Midbrain (tissue), 1 donor: ENCODE results near the gene ADCY1.

Source experiments
- DNase-seq: peaks from one replicate; lab custom pipeline; 2025; lab: John Stamatoyannopoulos, UW

Gene ADCY1

DNA sequence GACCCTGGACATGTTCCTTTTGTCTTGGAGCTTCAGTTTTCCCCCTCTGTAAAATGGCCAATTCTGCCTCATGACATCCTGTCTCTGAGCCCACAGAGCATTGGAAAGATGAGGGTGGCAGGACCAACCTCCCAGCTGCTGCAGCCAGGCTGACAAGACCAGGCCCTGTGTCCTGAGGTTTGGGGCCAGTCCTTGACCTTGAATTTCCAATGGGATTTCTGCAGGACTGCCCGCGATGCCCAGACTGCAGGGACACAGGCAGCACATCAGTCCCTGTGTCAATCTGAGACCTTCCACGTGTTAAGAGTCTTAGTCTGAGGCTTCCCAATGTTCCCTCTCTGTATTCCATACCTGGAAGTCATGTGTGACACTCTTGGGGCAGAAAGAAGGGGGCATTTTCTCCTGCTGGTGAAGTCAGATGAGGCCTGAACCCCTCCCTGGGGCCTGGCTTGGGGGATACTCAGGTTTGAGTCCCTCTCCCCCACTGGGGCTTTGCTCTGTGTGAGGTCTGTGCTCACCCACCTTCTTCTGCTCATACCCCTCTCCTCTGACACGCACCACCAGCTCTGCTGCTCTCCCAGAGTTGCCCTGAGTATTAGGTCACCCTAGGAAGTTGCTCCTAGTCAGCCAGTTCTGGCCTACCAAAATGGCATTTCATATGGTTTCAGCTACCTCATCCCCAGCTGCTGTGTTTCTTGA, 79.2 kb downstream of the ADCY1 start:
- DNase-seq = no peak

- no peak for DNase-seq
These were observed 80.2 kb downstream of the ADCY1 start for GRCh38 chr7:45654341-45654740.

DNA sequence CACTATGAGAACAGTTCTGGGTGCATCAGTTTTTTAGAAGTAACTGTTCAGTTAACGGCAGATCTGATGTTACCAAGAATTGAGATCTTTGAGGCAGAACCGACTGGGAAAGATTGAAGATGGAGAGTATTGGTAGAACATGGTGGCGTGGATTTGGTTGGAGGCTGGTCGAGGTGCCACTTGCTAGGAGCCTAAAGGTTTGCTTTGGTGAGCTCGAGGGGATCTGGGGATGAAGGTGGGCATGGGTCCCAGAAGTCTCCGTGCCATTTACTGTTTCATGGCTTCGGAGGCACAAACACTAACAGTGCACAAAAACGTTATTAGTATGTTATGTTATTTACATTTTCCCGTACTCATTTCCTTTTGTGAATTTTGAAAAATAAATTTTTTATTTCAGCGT, 81.4 kb downstream of the ADCY1 start:
- no peak for DNase-seq

- DNase-seq = no peak
These were observed 82.3 kb downstream of the ADCY1 start for GRCh38 chr7:45656431-45656830.

GRCh38 chr7:45657136-45657889, 83.1 kb downstream of the ADCY1 start:
- no peak for DNase-seq

GRCh38 chr7:45657890-45658715, 83.9 kb downstream of the ADCY1 start:
- DNase-seq = no peak

DNA sequence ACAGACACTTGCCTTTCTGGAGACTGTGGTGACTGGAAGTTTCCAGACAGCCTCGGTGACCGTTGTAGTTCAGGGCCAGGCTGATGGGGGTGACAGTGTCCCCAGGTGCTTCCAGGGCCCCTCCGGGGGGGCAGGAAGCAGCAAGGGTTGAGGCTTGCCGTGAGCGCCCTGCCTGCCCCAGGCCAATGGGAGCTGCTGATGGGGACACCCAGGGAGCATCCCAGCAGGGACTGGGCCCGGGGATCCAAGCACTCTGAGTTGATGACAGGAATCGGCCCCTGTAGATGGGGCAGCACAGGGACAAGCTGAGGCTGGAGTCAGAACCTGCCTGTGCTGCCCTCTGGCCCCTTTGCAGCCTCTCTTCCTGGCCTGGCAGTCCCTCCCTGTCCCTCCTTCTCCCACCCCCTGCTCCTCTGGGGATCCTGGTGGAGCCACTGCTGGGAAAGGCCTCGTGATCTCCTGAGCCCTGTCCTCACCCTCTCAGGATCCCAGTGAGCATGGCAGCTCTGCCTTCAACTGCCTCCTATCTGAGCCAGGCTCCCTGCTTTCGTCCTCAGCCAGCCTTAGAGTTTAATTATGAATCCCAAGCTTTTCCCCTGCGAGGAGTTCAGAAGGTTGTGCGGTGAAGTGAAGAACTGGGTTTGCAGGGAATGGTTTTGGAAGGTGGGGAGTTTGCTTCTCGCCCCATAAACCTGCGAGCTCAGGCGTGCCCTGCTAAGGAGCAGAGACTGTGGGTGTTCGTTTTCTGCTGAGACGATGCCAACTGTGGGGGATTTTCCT, 84.7 kb downstream of the ADCY1 start:
- DNase-seq = no peak

DNA sequence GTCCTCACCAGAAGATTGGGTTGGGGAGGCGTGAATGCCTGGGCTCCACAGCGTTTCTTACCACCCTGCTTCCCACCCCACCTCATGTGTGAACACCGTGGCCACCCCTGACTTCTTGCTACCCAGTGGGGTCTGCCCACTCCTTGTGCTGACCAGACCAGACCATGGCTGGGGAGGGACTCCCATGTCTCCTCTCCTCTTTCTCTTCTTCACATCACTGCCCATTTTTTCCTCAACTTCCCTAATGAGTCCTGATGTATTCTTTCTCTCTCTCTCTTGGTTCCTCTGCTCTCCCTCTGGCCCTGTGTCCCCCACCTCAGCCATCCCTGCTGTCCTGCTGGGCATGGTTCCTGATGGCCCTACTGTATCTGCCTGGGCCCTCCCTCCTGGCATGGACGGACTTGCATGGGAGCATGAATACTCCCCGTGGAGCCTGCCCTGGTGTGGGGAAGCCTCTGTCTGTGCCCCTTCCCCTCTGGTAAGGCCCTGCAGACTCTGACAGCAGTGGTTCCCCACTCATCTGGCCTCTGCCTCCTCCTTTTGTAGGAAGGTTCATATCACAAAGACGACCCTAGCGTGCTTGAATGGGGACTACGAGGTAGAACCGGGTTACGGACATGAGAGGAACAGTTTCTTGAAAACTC, 85.5 kb downstream of the ADCY1 start:
- DNase-seq = no peak

GRCh38 chr7:45660201-45660900, 86.2 kb downstream of the ADCY1 start:
- DNase-seq = no peak

DNA sequence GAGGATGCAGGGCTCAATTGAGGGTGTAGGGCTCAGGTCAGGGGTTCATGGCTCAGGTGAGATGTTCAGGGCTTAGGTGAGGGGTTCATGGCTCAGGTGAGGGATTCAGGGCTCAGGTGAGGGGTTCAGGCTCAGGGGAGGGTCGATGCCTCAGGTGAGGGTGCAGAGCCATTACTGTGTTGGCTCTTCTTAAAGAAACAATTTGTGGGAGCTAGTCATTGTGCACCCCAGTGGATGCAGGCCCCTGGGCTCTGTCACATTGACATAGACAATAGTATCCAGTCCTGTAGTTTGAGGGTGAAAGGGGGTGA, 86.7 kb downstream of the ADCY1 start:
- no peak for DNase-seq

DNA sequence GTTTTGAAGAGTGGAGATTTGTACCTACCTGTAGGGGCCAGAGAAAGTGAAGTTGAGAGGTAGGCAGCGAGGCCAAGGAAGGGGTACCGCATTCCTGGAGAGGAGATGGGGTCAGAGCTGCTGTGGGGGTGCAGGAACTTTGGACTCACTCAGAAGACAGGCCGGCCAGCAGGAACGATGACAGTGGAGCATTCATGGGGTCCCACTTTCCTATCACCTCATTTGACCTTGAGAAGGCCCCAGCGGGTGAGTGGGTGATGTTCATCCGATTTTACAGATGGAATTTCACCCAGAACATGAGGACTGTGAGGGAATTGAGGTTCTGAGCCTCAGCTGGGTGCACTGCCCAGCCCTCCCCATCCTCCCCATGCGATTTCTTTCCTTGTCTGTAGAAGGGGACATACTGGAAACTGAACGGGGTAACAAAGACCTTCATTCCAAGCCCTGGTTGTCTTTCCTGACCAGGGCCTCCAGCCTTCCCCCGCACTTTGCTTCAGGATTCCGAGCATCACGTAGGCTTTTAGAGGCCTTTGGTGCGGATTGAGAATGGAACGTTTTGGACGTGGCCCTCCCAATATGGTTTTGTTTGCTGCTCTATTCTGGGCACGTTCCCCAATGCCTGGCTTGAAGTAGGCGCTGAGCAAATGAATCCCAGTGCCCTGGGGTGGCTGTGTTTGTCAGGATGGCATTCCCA, 87.3 kb downstream of the ADCY1 start:
- no peak for DNase-seq

DNA sequence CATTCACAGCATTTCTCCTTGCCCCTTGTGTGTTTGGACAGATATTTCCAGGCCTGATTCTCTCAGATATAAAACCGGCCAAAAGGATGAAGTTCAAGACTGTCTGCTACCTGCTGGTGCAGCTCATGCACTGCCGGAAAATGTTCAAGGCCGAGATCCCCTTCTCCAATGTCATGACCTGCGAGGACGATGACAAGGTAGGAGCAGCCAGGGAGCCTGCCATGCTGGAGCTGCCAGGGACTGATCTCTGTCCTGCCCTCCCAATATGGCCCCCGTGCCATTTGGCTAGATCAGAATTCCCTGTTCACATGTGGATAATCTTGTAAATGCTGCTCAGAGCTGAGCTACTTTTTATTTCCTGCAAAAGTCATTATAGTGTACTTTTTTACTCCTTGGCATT, 87.8 kb downstream of the ADCY1 start:
- no peak for DNase-seq

GRCh38 chr7:45662540-45663166, 88.5 kb downstream of the ADCY1 start:
- no peak for DNase-seq

GRCh38 chr7:45663167-45663921, 89.2 kb downstream of the ADCY1 start:
- DNase-seq = no peak

GRCh38 chr7:45663965-45664633, 89.9 kb downstream of the ADCY1 start:
- DNase-seq = no peak

DNA sequence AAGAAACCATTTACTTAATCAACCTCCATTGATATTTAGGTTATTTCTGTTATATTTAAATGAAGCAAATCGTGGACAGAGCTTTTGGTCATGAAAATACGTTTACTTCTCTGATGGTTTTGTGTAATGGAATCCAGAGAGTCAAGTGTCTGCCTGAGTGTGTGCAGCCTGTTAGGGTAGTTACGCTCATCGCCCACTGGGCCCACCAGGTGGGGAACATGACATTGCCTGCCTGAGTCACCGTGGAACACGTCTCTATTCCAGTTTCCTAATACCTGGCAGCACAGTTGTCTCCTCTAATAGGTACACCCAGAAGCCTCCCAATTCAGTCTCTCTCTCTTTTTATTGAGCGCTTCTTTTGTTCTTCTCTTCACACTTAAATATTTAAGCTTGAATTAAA, 91.0 kb downstream of the ADCY1 start:
- no peak for DNase-seq

GRCh38 chr7:45670227-45670626, 96.1 kb downstream of the ADCY1 start:
- no peak for DNase-seq

- DNase-seq = no peak
These were observed 96.5 kb downstream of the ADCY1 start for GRCh38 chr7:45670717-45671116.
